Panc1 (cell line): ENCODE results near the gene TMEM184C. TPM values are rescaled to one million over a fixed set of nuclear protein-coding genes. Genes with fewer than 3 reads are reported as not detected.

Experiments
- ATAC-seq: fragments of 200-7000 bp; cut with Tn5 transposase; 2 replicates; pipeline ENCODE4 v1.9.1; 2020; ENCODE audit warnings: mild to moderate bottlenecking, moderate library complexity
- BruUV-seq: library from RNA; stranded (reverse); fragments of 400-500 nt; replicated peaks from 2 replicates; lab custom pipeline; 2021; lab: Mats Ljungman, UMichigan
- CTCF ChIA-PET: fragments of 300-600 bp; sonication (Branson Sonifier 250); formaldehyde crosslinking; loops from one replicate; lab custom pipeline; 2022; ENCODE audit warnings: antibody characterized with exemption; lab: Charles Lee
- POLR2A ChIA-PET: fragments of 300-600 bp; sonication (Branson Sonifier 250); formaldehyde crosslinking; loops from one replicate; lab custom pipeline; 2022; ENCODE audit warnings: antibody characterized with exemption; lab: Charles Lee
- DNase-seq: peaks from one replicate; pipeline ENCODE4 v3.0.0-alpha.2; 2010; ENCODE audit warnings: low read depth, low spot score
- H3K27ac ChIP-seq: 2 replicates; pipeline ENCODE4 v1.5.1; 2011; ENCODE audit warnings: mild to moderate bottlenecking, low read length, inconsistent platforms
- H3K27me3 ChIP-seq: fragments of 200-500 bp; sonication (Bioruptor generic); 2 replicates; pipeline ENCODE4 v1.6.0; 2014; ENCODE audit warnings: low read length, inconsistent platforms; ENCODE audit not compliant: control insufficient read depth, insufficient read depth
- H3K36me3 ChIP-seq: fragments of 200-500 bp; sonication (Bioruptor generic); 2 replicates; pipeline ENCODE4 v1.5.1; 2014; ENCODE audit warnings: inconsistent platforms, mild to moderate bottlenecking, low read length, moderate library complexity; ENCODE audit not compliant: control insufficient read depth, insufficient read depth
- H3K4me1 ChIP-seq: 2 replicates; pipeline ENCODE4 v1.5.1; 2011; ENCODE audit warnings: inconsistent platforms, mild to moderate bottlenecking, low read length, moderate library complexity; ENCODE audit not compliant: control insufficient read depth, insufficient read depth
- H3K4me3 ChIP-seq, 2 experiments: 2 replicates each; pipeline ENCODE4 v1.5.1; 2011 to 2012; ENCODE audit warnings: low read depth in 2 of 2, low read length in 2 of 2, mild to moderate bottlenecking in 2 of 2, inconsistent platforms in 1 of 2, moderate library complexity in 1 of 2
- H3K9me3 ChIP-seq: fragments of 200-500 bp; sonication (Bioruptor generic); 2 replicates; pipeline ENCODE4 v1.5.1; 2014; ENCODE audit warnings: low read depth, mild to moderate bottlenecking, inconsistent platforms, low read length, moderate library complexity; ENCODE audit not compliant: control insufficient read depth, insufficient read depth
- POLR2AphosphoS5 ChIP-seq: IDR thresholded peaks from 2 replicates; pipeline ENCODE4 v1.6.1; 2012; ENCODE audit warnings: mild to moderate bottlenecking, low read depth, low read length, moderate library complexity
- SIN3A ChIP-seq: IDR thresholded peaks from 2 replicates; pipeline ENCODE4 v1.6.1; 2012; ENCODE audit warnings: low read depth, mild to moderate bottlenecking, low read length, moderate library complexity, borderline replicate concordance; ENCODE audit not compliant: insufficient read depth
- TCF7L2 ChIP-seq: IDR thresholded peaks from 2 replicates; pipeline ENCODE4 v1.6.1; 2011; ENCODE audit warnings: mild to moderate bottlenecking, low read depth, low read length, inconsistent platforms
- in situ Hi-C: cut with HindIII; loops from 2 replicates; pipeline ENCODE4 v1.10.0; 2016; ENCODE audit warnings: low sequenced_read_pairs, low pct_unique_long_range_greater_than_20kb
- intact Hi-C: fragments of 100-400 bp; cut with micrococcal nuclease; formaldehyde crosslinking; loops from one replicate; pipeline ENCODE4 v1.10.0; 2022; ENCODE audit not compliant: unreplicated experiment
- total RNA-seq: library from RNA; stranded (reverse); gene quantifications from one replicate; pipeline ENCODE4 v1.2.1, GENCODE V29; 2021; ENCODE audit not compliant: unreplicated experiment
- TF ChIP-seq, protein P1 (sequence below), 2 experiments: IDR thresholded peaks; 2 replicates each; pipeline ENCODE4 v1.6.1; 2011 to 2012; ENCODE audit warnings: low read depth in 2 of 2, control low read depth in 1 of 2, low read length in 1 of 2, mild to moderate bottlenecking in 1 of 2, moderate library complexity in 1 of 2; ENCODE audit not compliant: insufficient read depth in 1 of 2
- TF ChIP-seq, protein P2 (sequence below): fragments of 450-650 bp; IDR thresholded peaks from 2 replicates; pipeline ENCODE4 v1.5.1; 2017; ENCODE audit warnings: mild to moderate bottlenecking

The TMEM184C gene
- total RNA-seq, 1 experiment from 2014 or later = 26.5 TPM

GRCh38 chr4:147625733-147626132 lies 8.5 kb downstream of the TMEM184C start:
- Histone ChIP-seq H3K4me3 (no peak overlapping the region), H3K27ac (no peak overlapping the region), H3K9me3 (no peaks in the 10 kb centered on the region), H3K27me3 (no peaks in the 10 kb centered on the region), H3K36me3 (peaks cover 24% of the 10 kb centered on the region), H3K4me1 (no peaks in the 10 kb centered on the region; the same call in 1 of the 2 replicates)
- ChIA-PET POLR2A (no interaction called here), CTCF (no interaction called here)
- BruUV-seq = no TSS peak
- no peak for TF ChIP-seq TCF7L2
- TF ChIP-seq POLR2AphosphoS5 = no peak
- TF ChIP-seq, protein P1, sequence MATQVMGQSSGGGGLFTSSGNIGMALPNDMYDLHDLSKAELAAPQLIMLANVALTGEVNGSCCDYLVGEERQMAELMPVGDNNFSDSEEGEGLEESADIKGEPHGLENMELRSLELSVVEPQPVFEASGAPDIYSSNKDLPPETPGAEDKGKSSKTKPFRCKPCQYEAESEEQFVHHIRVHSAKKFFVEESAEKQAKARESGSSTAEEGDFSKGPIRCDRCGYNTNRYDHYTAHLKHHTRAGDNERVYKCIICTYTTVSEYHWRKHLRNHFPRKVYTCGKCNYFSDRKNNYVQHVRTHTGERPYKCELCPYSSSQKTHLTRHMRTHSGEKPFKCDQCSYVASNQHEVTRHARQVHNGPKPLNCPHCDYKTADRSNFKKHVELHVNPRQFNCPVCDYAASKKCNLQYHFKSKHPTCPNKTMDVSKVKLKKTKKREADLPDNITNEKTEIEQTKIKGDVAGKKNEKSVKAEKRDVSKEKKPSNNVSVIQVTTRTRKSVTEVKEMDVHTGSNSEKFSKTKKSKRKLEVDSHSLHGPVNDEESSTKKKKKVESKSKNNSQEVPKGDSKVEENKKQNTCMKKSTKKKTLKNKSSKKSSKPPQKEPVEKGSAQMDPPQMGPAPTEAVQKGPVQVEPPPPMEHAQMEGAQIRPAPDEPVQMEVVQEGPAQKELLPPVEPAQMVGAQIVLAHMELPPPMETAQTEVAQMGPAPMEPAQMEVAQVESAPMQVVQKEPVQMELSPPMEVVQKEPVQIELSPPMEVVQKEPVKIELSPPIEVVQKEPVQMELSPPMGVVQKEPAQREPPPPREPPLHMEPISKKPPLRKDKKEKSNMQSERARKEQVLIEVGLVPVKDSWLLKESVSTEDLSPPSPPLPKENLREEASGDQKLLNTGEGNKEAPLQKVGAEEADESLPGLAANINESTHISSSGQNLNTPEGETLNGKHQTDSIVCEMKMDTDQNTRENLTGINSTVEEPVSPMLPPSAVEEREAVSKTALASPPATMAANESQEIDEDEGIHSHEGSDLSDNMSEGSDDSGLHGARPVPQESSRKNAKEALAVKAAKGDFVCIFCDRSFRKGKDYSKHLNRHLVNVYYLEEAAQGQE (IDR thresholded peaks at IDR 0.05; ENCODE audit: insufficient read depth in 1 of 2, low read depth in 2 of 2, low read length in 1 of 2) = no peak
- TF ChIP-seq, protein P2, sequence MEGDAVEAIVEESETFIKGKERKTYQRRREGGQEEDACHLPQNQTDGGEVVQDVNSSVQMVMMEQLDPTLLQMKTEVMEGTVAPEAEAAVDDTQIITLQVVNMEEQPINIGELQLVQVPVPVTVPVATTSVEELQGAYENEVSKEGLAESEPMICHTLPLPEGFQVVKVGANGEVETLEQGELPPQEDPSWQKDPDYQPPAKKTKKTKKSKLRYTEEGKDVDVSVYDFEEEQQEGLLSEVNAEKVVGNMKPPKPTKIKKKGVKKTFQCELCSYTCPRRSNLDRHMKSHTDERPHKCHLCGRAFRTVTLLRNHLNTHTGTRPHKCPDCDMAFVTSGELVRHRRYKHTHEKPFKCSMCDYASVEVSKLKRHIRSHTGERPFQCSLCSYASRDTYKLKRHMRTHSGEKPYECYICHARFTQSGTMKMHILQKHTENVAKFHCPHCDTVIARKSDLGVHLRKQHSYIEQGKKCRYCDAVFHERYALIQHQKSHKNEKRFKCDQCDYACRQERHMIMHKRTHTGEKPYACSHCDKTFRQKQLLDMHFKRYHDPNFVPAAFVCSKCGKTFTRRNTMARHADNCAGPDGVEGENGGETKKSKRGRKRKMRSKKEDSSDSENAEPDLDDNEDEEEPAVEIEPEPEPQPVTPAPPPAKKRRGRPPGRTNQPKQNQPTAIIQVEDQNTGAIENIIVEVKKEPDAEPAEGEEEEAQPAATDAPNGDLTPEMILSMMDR = no peak
- no peak for TF ChIP-seq SIN3A
- no peak for DNase-seq
- ATAC-seq = no peak
- in situ Hi-C loops = no loop called here
- intact Hi-C loops = no loop called here

GRCh38 chr4:147626903-147627302 lies 9.7 kb downstream of the TMEM184C start:
- BruUV-seq = no TSS peak
- intact Hi-C loops = no loop called here
- TF ChIP-seq TCF7L2 = no peak
- TF ChIP-seq, protein P1 (IDR thresholded peaks at IDR 0.05; ENCODE audit: insufficient read depth in 1 of 2, low read depth in 2 of 2, low read length in 1 of 2) = no peak
- no peak for TF ChIP-seq SIN3A
- TF ChIP-seq POLR2AphosphoS5 = no peak
- TF ChIP-seq, protein P2 = no peak
- H3K4me3 ChIP-seq = no peak overlapping the region
- no peaks in the 10 kb centered on the region for H3K9me3 ChIP-seq
- DNase-seq (no peak), ATAC-seq (no peak)
- in situ Hi-C loops = no loop called here
- H3K4me1 ChIP-seq = no peaks in the 10 kb centered on the region
- POLR2A ChIA-PET = no interaction called here
- H3K27ac ChIP-seq = no peak overlapping the region
- no peaks in the 10 kb centered on the region for H3K27me3 ChIP-seq
- CTCF ChIA-PET = no interaction called here
- peaks cover 30% of the 10 kb centered on the region for H3K36me3 ChIP-seq
